ENCODE measurements around the gene LCNL1. TPM values are rescaled to one million over a fixed set of nuclear protein-coding genes. Genes with fewer than 3 reads are reported as not detected.

The LCNL1 gene
- total RNA-seq, 1 experiment from 2014 or later: not detected

- peak; percentile 61 for DNase-seq (ENCODE audit: unreplicated experiment)
- Mint-ChIP-seq H3K9me3 (ENCODE audit: unreplicated experiment) (no peaks in the 10 kb centered on the region), H3K27me3 (ENCODE audit: insufficient read depth, unreplicated experiment) (no peaks in the 10 kb centered on the region), H3K4me1 (ENCODE audit: insufficient read depth, unreplicated experiment) (peaks cover 8% of the 10 kb centered on the region), H3K36me3 (ENCODE audit: insufficient read depth, unreplicated experiment) (peaks cover 5% of the 10 kb centered on the region), H3K27ac (ENCODE audit: low read depth, unreplicated experiment) (no peak overlapping the region), H3K4me3 (ENCODE audit: unreplicated experiment) (peak overlapping the region; percentile 67)
- intact Hi-C loops (cut with micrococcal nuclease): no loop called here
- peak; percentile 71 for TF ChIP-seq CTCF (IDR thresholded peaks at IDR 0.05; ENCODE audit: unreplicated experiment)
- POLR2A ChIA-PET: interaction anchor here (1.4 to 1.9 kb wide), 2 partner anchors 15 to 18 kb away, joined by 3 to 4 read pairs; no protein-coding TSS in a partner anchor
- no TSS peak for BruUV-seq (replicated peaks)
- CTCF ChIA-PET: interaction anchor here (0.6 to 8.1 kb wide), 42 partner anchors 10 to 635 kb away, joined by 3 to 85 read pairs (median 4); partner anchors contain the start of genes AJM1, C8G, CLIC3 and MAN1B1
These were observed 45.7 kb downstream of the LCNL1 start for GRCh38 chr9:137028263-137029057.

- H3K4me1 Mint-ChIP-seq (ENCODE audit: insufficient read depth, unreplicated experiment): peaks cover 8% of the 10 kb centered on the region
These were observed 46.5 kb downstream of the LCNL1 start for GRCh38 chr9:137029058-137029936.

GRCh38 chr9:137030006-137030405 is 47.2 kb downstream of the LCNL1 start:
- no peak for DNase-seq (ENCODE audit: unreplicated experiment)
- Mint-ChIP-seq H3K4me1 (ENCODE audit: insufficient read depth, unreplicated experiment) (peaks cover 8% of the 10 kb centered on the region), H3K4me3 (ENCODE audit: unreplicated experiment) (no peak overlapping the region), H3K27ac (ENCODE audit: low read depth, unreplicated experiment) (no peak overlapping the region), H3K36me3 (ENCODE audit: insufficient read depth, unreplicated experiment) (peaks cover 5% of the 10 kb centered on the region), H3K9me3 (ENCODE audit: unreplicated experiment) (no peaks in the 10 kb centered on the region), H3K27me3 (ENCODE audit: insufficient read depth, unreplicated experiment) (no peaks in the 10 kb centered on the region)
- CTCF ChIA-PET: interaction anchor here (0.6 to 8.1 kb wide), 41 partner anchors 8 to 587 kb away, joined by 3 to 85 read pairs (median 5); partner anchors contain the start of genes AJM1, C8G, CLIC3 and MAN1B1
- TF ChIP-seq CTCF (IDR thresholded peaks at IDR 0.05; ENCODE audit: unreplicated experiment): no peak
- intact Hi-C loops (cut with micrococcal nuclease): no loop called here
- BruUV-seq (replicated peaks): no TSS peak
- POLR2A ChIA-PET: interaction anchor here (0.6 to 1.9 kb wide), 3 partner anchors 13 to 395 kb away, joined by 3 to 4 read pairs (median 3); no protein-coding TSS in a partner anchor

More at GRCh38 chr9:137029058-137029936, 46.5 kb downstream of the LCNL1 start:
- no peaks in the 10 kb centered on the region for H3K27me3 Mint-ChIP-seq (ENCODE audit: insufficient read depth, unreplicated experiment)
- no peaks in the 10 kb centered on the region for H3K9me3 Mint-ChIP-seq (ENCODE audit: unreplicated experiment)
- no TSS peak for BruUV-seq (replicated peaks)
- POLR2A ChIA-PET: interaction anchor here (1.4 to 1.9 kb wide), 2 partner anchors 14 to 17 kb away, joined by 3 to 4 read pairs; no protein-coding TSS in a partner anchor
- H3K27ac Mint-ChIP-seq (ENCODE audit: low read depth, unreplicated experiment): no peak overlapping the region
- intact Hi-C loops (cut with micrococcal nuclease): no loop called here
- peaks cover 5% of the 10 kb centered on the region for H3K36me3 Mint-ChIP-seq (ENCODE audit: insufficient read depth, unreplicated experiment)
- DNase-seq (ENCODE audit: unreplicated experiment): peak; percentile 70
- peak; percentile 85 for TF ChIP-seq CTCF (IDR thresholded peaks at IDR 0.05; ENCODE audit: unreplicated experiment)
- peak overlapping the region; percentile 67 for H3K4me3 Mint-ChIP-seq (ENCODE audit: unreplicated experiment)
- CTCF ChIA-PET: interaction anchor here (0.6 to 8.1 kb wide), 57 partner anchors 8 to 586 kb away, joined by 3 to 85 read pairs (median 4); partner anchors contain the start of genes AJM1, C8G, CLIC3 and MAN1B1
